SKM-1 treated with dmso at 0.1 percent for 144 hours (cell line): ENCODE results near the gene RASSF1.
A peak's percentile ranks its signal among the peaks of the same experiment; 100 is the strongest.

ENCODE experiments used
- DNase-seq: peaks from one replicate; lab custom pipeline; 2025; ENCODE audit not compliant: unreplicated experiment; lab: John Stamatoyannopoulos, UW

RASSF1 gene

DNA sequence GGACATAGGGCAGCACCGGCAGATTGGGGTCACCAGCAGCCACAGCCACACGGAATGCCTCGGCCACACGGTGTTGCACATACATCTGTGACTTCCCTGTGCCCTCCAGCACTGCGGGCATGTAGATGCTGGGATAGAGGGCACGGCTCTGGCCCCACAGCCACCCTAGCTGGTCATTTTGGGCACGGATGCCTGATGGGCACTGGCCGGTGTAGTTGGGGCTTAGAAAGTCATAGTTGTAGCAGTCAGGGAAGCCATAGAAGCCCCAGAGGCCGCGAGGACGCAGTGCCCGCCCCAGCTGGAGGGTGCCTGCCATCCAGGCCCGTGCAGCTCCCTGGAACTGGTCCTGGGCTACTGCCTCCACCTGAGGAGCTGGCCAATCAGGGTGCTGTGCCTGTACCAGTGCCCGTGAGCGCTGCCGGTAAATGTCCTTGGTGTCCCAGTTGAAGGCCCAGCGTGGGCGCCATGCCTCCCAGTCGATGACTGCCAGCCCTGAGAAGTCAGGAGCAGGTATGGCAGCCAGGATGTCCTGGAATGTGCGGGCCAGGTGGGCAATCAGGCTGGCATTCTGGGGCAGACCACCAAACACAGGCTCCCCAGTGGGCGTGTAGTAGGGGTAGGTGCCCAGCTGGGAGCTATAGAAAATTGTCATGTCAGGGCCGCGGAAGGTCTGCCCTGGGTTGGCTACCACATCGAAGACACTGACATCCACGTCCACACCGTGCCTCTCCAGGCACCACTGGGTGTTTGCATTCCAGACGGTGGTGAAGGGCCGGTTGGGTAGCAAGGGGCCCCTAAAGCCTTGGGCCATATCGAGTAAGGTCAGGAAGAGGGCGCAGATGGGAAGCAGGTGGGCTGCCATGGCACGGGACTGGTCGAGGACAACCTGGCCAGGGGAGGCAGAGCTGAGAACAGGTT, 38.3 kb downstream of the RASSF1 start:
- DNase-seq, result no peak

DNA sequence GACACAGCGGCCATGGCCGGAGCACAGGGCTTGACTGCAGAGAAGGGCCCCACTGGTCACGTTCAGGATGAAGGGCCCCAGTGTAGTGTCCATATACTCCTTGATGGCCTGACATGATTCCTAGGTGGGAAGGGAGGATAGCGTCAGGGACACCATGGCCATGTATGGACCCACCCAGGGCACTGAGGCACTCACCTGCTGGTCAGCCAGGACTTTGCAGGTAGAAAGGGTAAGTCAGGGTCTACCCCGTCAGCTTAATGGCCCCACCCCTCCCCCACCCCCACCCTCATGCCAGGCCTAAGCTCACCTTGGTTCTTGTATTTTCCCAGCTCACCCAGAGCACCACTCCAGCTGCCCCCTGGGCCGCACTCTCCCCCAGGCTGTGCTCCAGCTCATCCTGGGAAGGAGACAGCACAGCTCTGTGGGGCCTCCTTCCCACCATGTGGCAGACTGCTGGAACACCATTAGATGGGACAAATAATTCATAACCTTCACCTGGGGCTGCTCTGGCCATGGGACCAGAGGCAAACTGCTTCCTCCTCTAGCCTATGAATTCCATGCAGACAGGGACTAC, 39.9 kb downstream of the RASSF1 start:
- no peak for DNase-seq

- peak; percentile 77 for DNase-seq
These were observed 40.5 kb downstream of the RASSF1 start for GRCh38 chr3:50299929-50300680.

DNA sequence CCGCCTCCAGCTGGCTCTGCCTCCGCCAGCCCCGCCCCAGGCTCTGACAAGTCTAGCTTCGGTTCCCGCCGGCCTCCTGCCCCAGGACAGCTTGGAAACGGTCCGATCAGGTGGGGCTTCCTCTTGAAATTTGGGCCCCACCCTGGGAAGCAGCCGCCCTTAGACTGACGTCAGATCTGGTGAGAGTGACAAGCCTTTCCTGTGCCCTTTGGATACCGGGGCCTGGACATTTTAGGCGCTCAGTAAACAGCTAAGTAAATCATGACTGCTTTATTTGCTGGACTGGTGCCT, 41.1 kb downstream of the RASSF1 start:
- DNase-seq, result no peak

- peak; percentile 99 for DNase-seq
These were observed 41.6 kb downstream of the RASSF1 start, which contains the start of the genes HYAL3 and NAA80 for GRCh38 chr3:50298836-50299637. TSS of gene HYAL3 (minus strand) at chr3:50299405. CDS start at chr3:50295602, 3,803 bp downstream. TSS of gene NAA80 (minus strand) at chr3:50299405. CDS start at chr3:50297463, 1,942 bp downstream.

DNA sequence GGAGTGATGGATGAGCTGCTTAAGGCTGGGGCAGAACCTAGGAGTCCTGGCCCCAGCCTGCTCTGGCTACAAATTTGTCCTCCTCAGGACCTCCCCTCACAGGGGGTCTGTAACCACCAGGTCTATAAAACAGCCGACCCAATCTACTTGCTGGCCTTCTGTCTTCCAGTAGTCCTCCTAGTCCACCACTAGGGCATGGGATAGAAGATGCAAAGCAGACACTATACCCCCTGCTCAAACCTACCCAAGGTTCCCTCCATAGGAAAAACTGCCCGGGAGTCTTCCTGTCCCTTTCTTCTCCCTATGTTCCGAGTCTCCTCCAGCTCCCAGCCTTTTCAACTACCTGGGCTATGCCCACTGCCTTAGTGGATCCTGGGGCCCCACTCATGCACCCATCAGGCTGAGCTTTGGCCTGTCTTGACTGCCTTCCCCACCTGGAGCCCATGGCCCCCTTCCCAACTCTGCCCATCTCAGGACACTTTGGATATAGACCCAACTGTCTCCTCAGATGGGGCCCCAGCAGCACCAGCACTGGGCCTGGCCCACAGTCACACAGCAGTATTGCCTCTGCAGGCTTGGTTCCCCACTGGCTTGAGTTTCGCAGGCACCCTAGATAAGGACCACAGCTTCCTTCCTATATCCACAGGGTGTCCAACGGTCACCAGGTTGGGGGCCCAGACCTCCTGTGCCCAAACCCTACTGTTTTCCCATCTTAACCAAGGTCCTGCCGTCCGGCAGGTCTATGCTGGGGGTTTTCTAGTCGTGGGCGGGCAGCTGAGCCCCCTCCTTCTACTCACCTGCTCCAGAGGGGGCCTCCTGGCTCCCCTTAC, 42.5 kb downstream of the RASSF1 start:
- DNase-seq, result peak; percentile 24

DNA sequence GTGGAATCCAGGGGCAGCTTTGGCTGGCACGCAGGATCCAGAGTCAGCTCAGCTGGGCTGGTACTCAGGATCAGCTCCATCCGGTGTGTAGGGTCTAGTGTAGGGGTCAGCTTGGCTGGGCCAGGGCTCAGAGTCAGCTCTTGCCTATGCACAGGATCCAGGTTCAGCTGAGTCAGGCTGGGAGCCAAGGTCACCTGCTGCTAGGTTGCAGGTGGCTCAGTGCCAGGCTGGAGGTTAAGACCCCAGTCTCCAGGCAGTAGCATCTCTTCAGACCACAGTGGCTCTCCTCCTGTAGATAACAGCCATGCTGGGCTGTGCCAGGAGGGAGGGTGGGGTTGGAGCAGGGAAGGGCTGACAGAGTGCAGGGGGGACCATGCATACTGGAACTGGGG, 43.3 kb downstream of the RASSF1 start:
- DNase-seq, result no peak

- DNase-seq, result no peak
These were observed 43.8 kb downstream of the RASSF1 start for GRCh38 chr3:50296721-50297383.

DNA sequence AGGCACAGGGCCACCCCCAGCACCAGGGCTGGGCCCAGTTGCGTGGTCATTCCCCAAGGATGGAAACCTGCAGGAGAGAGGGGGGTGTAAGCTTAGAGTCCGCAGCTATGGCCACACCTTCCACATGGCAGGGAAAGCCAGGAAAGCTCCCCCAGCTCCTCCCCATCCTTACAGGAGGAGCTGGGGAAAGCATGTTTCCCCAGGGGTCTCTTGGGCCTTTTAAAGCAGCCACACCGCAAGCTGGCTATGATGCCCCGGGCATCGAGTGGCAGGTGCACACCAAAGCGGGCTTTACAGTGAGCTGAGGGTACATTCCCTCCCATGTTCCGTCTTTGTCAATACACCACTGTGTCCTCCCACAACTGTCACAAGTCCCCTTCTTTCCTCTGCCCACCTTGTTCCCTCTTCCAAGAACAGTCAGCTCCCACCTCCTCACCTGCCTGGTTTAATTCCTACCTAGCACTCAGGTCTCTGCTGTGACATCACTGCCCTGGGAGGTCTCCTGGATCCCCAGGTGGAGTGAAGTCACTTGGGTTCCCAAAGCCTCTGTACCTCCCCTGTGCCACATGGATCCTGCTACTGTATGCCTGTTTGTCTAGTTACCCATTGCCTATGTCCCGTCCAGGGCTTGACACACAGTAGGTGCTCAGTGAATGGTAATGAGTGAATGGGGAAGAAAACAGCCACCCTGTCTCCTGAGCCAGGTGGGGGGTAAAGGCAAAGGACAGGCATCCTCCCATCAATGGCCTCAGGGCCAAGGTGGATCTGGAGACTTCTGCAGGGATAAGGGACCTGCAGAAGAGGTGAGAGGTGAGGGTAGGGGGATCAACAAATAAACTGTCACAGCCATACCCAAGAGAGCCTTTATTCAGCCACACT, 44.8 kb downstream of the RASSF1 start:
- no peak for DNase-seq

- DNase-seq, result no peak
These were observed 45.9 kb downstream of the RASSF1 start for GRCh38 chr3:50294492-50295403.

- DNase-seq, result no peak
These were observed 46.5 kb downstream of the RASSF1 start for GRCh38 chr3:50294089-50294488.

- DNase-seq, result no peak
These were observed 47.4 kb downstream of the RASSF1 start for GRCh38 chr3:50293079-50293801.

DNA sequence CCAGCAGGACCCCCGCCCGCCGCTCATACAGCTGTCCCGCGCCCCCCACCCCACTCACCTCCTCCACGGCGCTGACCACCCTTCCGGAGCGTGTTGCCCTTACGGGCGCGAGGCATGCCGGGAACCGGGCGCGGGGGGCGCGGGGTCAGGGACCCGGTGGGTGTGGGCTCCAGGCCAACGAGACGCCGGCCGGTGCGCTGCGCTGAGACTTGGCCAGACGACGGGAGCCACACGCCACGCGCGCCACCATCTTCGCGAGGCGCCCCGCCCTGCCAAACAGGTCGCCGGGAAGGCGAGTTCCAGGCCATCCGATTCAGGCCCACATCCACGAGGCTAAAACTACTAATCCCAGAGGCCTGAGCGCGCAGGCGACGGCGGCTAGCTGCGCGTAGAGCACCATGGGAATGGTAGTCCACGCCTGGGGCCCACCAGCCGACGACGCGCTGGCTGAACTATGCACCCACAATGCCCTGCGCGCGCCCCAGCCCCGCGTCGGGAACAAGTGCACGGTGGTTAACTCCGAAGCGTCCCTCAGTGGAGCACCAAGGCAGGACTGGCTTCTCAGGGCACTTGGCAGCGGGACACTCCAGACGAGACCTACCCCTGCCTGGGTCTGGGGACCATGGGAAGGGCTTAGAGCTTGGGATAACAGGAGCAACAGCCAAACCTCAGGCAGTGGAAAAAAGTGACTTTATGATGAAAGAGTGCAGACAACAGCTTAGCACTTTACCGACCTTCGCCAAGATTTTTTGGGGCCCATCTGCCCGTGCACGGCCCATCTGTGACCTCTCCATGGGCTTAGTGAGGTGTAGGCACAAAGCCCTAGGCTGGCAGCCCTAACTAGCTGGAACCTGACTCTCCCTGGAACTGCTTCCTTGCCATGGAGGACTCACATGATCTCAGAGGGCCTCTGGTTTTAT, 48.2 kb downstream of the RASSF1 start, which contains the start of gene IFRD2:
IFRD2 (minus strand) TSS at position 271 of the 920 bp plus-strand sequence; CDS start at position 116, 155 bp downstream.
- peak; percentile 98 for DNase-seq

- no peak for DNase-seq
These were observed 50.4 kb downstream of the RASSF1 start for GRCh38 chr3:50290161-50290641.

DNA sequence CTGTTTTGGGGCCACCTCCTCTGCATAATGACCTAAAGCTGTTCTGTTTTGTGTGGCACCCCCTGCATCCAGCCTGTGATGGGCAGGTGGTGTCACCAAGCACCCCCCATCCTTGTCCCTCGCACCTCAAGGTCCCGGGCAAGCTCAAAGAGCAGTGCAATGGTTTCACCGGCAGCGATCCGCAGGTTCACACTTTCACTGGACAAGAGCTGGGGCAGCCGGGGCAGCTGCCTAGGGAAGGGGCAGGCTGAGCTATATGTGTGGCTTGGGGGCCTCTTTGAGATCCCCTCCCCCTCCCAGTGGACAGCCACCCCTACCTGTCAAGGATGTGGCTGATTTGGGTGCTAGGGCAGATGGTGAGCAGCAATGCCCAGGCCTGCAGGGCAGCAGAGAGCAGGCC, 51.5 kb downstream of the RASSF1 start:
- DNase-seq, result no peak
